ENCODE data around the gene ADGRG6.

Gene ADGRG6

GRCh38 chr6:142378138-142378875 lies 76.5 kb downstream of the ADGRG6 start:
- Histone ChIP-seq H3K27me3 (replicated peaks; ENCODE audit: control insufficient read depth, insufficient read depth, low read length) (no peaks in the 10 kb centered on the region), H3K4me3 (replicated peaks; ENCODE audit: low read depth, low read length) (no peak overlapping the region), H3K36me3 (ENCODE audit: control insufficient read depth, insufficient read depth, low read length) (no peaks in the 10 kb centered on the region)
- TF ChIP-seq, protein P1, sequence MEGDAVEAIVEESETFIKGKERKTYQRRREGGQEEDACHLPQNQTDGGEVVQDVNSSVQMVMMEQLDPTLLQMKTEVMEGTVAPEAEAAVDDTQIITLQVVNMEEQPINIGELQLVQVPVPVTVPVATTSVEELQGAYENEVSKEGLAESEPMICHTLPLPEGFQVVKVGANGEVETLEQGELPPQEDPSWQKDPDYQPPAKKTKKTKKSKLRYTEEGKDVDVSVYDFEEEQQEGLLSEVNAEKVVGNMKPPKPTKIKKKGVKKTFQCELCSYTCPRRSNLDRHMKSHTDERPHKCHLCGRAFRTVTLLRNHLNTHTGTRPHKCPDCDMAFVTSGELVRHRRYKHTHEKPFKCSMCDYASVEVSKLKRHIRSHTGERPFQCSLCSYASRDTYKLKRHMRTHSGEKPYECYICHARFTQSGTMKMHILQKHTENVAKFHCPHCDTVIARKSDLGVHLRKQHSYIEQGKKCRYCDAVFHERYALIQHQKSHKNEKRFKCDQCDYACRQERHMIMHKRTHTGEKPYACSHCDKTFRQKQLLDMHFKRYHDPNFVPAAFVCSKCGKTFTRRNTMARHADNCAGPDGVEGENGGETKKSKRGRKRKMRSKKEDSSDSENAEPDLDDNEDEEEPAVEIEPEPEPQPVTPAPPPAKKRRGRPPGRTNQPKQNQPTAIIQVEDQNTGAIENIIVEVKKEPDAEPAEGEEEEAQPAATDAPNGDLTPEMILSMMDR (IDR thresholded peaks at IDR 0.05; ENCODE audit: insufficient read depth, low read length, poor library complexity, severe bottlenecking), result no peak
- no peak for DNase-seq (ENCODE audit: extremely low read depth, insufficient read length)

- no peak overlapping the region for H3K4me3 ChIP-seq (replicated peaks; ENCODE audit: low read depth, low read length)
- TF ChIP-seq, protein P1 (IDR thresholded peaks at IDR 0.05; ENCODE audit: insufficient read depth, low read length, poor library complexity, severe bottlenecking), result no peak
- DNase-seq (ENCODE audit: extremely low read depth, insufficient read length), result no peak
- H3K36me3 ChIP-seq (ENCODE audit: control insufficient read depth, insufficient read depth, low read length), result no peaks in the 10 kb centered on the region
- H3K27me3 ChIP-seq (replicated peaks; ENCODE audit: control insufficient read depth, insufficient read depth, low read length), result no peaks in the 10 kb centered on the region
These were observed 78.8 kb downstream of the ADGRG6 start for GRCh38 chr6:142380626-142381025.

DNA sequence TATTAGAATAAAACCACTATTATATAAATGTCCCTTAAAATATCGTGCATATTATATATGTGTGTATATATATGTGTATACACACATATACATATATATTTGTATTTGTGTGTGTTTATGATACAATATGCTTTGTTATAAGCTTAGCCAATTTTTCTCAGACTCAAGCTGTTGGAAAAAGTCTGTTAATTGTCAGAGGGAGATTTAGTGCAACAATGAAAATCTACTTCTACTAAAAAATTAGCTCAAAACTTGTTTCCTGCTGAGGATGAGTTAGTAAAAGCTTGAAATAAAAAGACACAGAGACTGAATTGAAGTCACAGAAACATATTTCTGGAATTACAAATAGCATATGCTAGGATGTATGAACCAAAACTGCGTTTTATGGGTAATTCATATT lies 79.4 kb downstream of the ADGRG6 start:
- TF ChIP-seq, protein P1 (IDR thresholded peaks at IDR 0.05; ENCODE audit: insufficient read depth, low read length, poor library complexity, severe bottlenecking), result no peak
- H3K27me3 ChIP-seq (replicated peaks; ENCODE audit: control insufficient read depth, insufficient read depth, low read length), result no peaks in the 10 kb centered on the region
- no peak for DNase-seq (ENCODE audit: extremely low read depth, insufficient read length)
- no peak overlapping the region for H3K4me3 ChIP-seq (replicated peaks; ENCODE audit: low read depth, low read length)
- no peaks in the 10 kb centered on the region for H3K36me3 ChIP-seq (ENCODE audit: control insufficient read depth, insufficient read depth, low read length)

GRCh38 chr6:142381845-142382378 lies 80.1 kb downstream of the ADGRG6 start:
- TF ChIP-seq, protein P1 (IDR thresholded peaks at IDR 0.05; ENCODE audit: insufficient read depth, low read length, poor library complexity, severe bottlenecking), result no peak
- no peak for DNase-seq (ENCODE audit: extremely low read depth, insufficient read length)
- no peaks in the 10 kb centered on the region for H3K36me3 ChIP-seq (ENCODE audit: control insufficient read depth, insufficient read depth, low read length)
- H3K4me3 ChIP-seq (replicated peaks; ENCODE audit: low read depth, low read length), result no peak overlapping the region
- H3K27me3 ChIP-seq (replicated peaks; ENCODE audit: control insufficient read depth, insufficient read depth, low read length), result no peaks in the 10 kb centered on the region

DNA sequence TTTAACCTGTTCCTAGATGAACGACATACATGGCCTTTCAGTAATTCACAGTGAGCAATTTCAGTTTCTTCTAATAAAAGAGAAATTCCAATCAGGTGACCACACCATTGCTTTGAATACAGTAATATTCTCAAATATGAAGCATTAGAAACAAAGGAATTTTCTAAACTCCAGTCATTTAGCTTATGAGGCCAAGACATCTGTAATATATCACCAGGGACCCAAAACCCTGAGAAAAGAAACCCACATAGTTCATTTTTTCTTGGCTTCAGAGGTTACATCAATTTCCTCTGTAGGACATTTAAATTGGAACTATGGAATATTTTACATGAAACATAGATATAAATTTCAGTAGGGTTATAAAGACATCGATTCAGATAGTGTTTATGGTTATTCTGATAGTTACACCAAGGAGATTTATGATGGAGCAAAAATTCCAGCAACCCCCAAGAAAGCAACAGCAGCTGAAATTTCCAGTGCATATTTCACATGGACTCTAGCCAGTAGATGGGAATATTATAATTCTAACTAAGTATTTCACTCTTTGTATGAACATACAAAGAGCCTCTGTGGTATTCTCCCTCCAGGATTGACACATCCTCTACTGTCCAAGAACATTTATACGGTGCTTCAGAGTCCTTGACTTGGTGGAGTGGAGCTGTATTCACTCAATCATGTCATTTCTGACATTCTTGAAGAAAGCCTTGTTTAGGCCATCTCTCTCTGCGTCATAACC lies 82.9 kb downstream of the ADGRG6 start:
- Histone ChIP-seq H3K36me3 (ENCODE audit: control insufficient read depth, insufficient read depth, low read length) (no peaks in the 10 kb centered on the region), H3K4me3 (replicated peaks; ENCODE audit: low read depth, low read length) (no peak overlapping the region), H3K27me3 (replicated peaks; ENCODE audit: control insufficient read depth, insufficient read depth, low read length) (no peaks in the 10 kb centered on the region)
- no peak for DNase-seq (ENCODE audit: extremely low read depth, insufficient read length)
- TF ChIP-seq, protein P1 (IDR thresholded peaks at IDR 0.05; ENCODE audit: insufficient read depth, low read length, poor library complexity, severe bottlenecking), result no peak

All from GM06990 (cell line).